GM21529 (cell line): Measurements from ENCODE around the gene ALG8.
"Not testable (repeated sequence)": the region's sequence is repeated elsewhere in the genome, so short reads cannot be mapped to it uniquely, and the experiment has no call there.

Source experiments
- ATAC-seq: cut with Tn5 transposase; IDR thresholded peaks from one replicate; pipeline ENCODE4 v1.9.1; 2021; ENCODE audit not compliant: unreplicated experiment

The ALG8 gene

DNA sequence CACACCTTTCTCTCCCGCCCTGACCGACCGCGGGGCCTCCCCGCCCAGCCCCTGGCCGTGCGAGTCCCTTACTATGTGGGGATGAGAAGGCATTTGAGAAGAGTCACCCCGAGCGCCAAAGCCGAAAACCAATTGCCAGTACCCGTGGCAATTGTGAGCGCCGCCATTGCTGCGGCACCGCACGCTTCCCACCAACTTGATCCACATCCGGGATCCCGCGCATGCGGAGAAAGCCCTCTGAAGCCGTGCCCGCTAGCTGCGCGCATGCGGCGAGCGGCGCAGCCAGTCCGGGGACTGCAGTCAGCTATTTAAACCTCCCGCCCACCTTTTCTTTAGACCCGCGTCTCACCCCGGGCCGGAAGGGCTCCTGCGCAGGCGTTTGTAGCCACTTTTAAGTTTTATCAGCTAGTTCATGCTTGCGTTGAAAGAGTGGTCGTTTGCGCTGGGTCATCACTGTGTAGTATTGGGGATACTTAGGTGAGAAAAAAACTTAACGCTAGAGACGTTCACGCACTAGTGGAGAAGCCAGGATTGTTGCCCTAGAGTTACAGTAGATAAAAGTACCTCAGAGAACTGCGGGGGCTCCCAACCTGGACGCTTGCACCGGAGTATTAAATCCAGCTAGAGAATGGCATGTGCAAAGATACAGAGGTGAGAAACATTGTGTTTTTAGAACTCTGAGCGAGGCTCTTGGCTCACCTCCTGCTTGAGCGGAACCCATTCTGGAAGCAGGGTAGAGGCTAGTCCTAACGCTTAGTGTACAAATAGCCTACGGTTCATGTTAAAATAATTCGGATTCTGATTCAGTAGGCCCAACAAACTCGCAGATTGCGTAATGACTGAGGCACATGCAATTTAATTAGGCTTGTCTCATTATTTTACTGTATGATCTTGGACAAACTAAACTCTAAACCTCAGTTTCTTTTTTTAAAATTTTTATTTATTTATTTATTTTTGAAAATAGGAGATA lies at the start of gene ALG8:
ALG8 (minus strand) TSS at position 205 of the 970 bp plus-strand sequence; CDS start at position 167, 38 bp downstream.
- peak; percentile 90 for ATAC-seq

GRCh38 chr11:78188286-78189173 lies 49.1 kb upstream of the ALG8 start, which contains the start of the genes KCTD21 and USP35:
TSS of gene KCTD21 (minus strand) at chr11:78188626. CDS start at chr11:78174554, 14,072 bp downstream.
TSS of gene USP35 (plus strand) at chr11:78188919. CDS start at chr11:78196246, 7,327 bp downstream.
- peak; percentile 93 for ATAC-seq

GRCh38 chr11:78187366-78188285 lies 48.2 kb upstream of the ALG8 start:
- peak; percentile 22 for ATAC-seq

- ATAC-seq, result no peak
Measured at GRCh38 chr11:78181185-78181584, 41.8 kb upstream of the ALG8 start.

DNA sequence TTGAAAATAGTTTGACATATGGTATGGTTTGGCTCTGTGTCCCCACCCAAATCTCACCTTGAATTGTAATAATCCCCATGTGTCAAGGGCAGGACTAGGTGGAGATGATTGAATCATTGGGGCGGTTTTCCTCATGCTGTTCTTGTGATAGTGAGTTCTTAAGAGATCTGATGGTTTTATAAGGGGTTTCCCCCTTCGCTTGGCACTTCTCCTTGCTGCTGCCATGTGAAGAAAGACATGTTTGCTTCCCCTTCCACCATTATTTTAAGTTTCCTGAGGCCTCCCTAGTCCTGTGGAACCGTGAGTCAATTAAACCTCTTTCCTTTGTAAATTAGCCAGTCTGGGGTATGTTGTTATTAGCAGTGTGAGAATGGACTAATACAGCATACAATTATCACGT lies 41.3 kb upstream of the ALG8 start:
- no peak for ATAC-seq

GRCh38 chr11:78179459-78180071 lies 40.1 kb upstream of the ALG8 start:
- ATAC-seq, result no peak

DNA sequence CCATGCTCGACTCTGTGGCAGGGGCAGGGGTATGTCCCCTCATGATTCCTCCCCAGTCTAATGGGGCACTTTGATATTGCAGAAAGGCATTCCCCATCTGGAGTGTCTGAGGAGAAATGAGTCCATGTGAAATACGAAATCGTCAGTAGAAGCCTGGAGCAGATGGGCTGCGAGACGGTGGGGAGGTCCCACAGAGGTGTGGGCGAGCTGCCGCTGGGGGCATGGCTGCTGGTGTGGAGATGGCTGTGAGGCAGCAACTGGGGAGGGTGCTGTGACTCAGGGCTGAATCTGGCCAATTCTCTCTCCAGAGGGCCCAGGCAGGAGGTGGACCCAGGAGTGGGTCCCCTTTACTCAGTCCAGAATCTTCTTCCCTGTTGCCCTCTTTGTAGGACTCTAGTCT lies 37.8 kb upstream of the ALG8 start:
- no peak for ATAC-seq

DNA sequence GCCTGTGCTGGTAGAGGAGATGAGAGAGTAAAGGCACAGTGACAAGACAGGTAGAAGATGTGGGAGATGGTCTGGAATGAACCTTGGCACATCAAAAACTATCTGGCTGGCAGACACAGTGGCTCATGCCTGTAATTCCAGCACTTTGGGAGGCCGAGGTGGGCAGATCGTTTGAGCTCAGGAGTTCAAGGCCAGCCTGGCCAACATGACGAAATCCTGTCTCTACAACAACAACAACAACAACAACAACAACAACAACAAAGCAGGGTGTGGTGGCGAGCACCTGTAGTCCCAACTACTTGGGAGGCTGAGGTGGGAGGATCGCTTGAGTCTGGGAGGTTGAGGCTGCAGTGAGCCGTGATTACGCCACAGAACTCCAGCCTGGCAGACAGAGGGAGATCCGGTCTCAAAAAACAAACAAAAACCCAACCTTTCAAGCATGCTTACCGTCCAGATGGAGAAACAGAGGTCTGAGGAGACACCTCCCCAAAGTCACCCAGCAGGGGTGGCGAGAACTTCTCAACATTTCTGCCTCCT lies 37.2 kb upstream of the ALG8 start:
- no peak for ATAC-seq

- not testable (repeated sequence) for ATAC-seq
Measured at GRCh38 chr11:78175862-78176261, 36.4 kb upstream of the ALG8 start.

GRCh38 chr11:78171951-78172350 lies 32.5 kb upstream of the ALG8 start:
- ATAC-seq, result no peak

GRCh38 chr11:78170874-78171549 lies 31.6 kb upstream of the ALG8 start:
- no peak for ATAC-seq

DNA sequence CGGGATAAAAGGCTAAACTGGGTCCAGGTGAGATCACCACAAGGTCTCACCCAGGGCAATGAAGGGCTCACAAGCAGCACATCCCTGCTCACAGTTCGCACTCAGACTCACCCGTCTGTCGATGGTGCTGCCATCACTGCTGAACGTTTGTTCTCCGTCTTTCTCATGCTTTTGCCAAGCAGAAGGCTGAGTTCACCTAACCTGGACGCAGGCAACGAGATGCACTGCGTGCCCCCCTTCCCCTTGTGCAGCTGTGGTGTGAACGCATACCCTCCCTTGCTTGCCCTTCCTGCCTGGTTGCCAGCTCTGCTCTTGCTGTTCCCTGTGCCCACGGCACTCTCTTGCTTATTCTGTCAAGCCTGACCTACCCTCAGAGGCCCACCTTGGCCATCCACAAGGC lies 31.0 kb upstream of the ALG8 start:
- ATAC-seq, result no peak

DNA sequence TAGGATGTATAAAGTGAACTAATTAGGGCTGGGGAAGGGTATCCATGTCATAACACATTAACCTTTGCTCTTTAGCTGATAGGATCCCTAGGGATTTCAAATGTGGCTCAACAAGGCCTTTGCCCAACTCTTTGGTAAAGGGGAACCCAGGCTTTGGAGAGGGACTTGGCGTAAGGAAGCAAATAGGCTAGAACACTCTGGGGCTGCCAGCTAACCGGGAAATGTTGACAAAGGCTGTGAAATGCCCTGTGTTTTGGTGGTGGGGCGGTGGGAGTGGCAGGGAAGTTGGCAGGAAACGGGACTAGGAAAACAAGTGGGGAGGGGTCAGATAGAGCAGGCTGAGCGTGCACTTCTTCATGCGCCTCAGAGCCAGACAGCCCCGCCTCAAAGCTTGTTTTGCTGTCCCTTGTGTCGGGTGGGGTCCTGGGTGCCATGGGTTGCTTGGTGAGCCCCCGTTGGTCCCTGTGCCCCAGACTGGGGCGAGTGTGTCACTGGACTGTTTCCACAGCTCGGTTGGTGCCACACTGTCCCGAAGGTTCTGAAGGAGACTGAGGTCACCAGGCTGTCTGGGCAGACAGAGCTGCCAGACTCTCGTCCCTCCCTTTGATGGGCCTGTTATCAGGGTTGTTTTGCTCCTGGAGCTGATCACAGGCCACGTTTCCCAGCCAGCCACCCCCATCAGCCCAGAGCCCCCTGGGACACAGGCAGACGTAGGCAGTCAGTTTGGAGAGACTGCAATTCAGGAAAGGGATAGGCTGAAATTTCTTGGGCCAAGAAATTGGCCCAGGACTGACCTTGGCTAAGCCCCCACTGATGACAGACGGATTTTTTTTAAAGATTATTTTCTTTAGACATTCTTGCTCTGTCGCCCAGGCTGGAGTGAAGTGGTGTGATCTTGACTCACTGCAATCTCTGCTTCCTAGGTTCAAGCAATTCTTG lies 29.4 kb upstream of the ALG8 start:
- ATAC-seq, result no peak

GRCh38 chr11:78166855-78167469 lies 27.5 kb upstream of the ALG8 start:
- no peak for ATAC-seq

DNA sequence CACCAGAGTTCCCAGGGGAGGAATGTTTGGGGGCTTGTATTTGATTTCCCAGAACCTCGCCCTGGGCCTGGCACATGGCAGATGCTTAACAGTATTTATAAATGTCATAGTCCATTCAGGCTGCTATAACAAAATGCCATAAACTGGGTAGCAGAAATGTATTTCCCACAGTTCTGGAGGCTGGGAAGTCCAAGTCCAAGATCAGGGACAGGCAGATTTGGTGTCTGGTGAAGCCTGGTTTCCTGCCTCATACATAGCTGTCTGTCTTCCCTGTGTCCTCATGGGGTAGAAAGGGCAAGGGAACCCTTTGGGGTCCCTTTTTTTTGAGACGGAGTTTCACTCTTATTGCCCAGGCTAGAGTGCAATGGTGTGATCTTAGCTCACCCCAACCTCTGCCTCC lies 25.0 kb upstream of the ALG8 start:
- no peak for ATAC-seq

- ATAC-seq, result no peak
Measured at GRCh38 chr11:78163828-78164227, 24.4 kb upstream of the ALG8 start.

- no peak for ATAC-seq
Measured at GRCh38 chr11:78161962-78162371, 22.5 kb upstream of the ALG8 start.

DNA sequence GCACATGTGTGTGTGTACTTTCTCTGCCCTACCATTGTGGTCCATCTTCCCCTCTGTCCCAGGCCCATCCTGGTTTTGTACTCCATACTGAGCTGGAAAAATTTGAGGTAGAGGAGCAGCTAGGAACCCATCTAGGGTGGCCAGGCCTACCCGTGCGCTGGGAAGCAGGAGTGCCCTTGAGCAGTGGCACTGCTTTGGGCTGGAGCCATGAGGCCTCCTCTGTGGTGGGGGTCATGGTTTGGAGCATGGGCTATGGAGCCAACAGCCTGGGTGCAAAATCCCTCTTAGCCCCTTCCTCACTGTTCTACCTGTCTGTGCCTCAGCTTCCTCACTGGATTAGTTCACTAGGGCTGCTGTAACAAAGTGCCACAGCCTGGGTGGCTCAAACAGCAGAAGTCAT lies 21.9 kb upstream of the ALG8 start:
- ATAC-seq, result no peak
